D721Med (cell line): ENCODE data around the gene PREX1.

Experiments used
- DNase-seq: peaks from one replicate; pipeline ENCODE4 v3.0.0; 2011; ENCODE audit warnings: low spot score; ENCODE audit not compliant: insufficient read length
- FAIRE-seq: peaks from 2 replicates; lab custom pipeline; 2011; peaks lifted over from hg19 to GRCh38; lab: Jason Lieb, UNC
- CTCF ChIP-seq: IDR thresholded peaks from 2 replicates; pipeline ENCODE4 v1.5.1; 2012; ENCODE audit warnings: mild to moderate bottlenecking, control low read depth; ENCODE audit not compliant: insufficient read depth; ENCODE audit errors: missing control alignments

PREX1 gene

GRCh38 chr20:48809673-48810072 is 18.1 kb downstream of the PREX1 start:
- DNase-seq (no peak), FAIRE-seq (no peak)
- TF ChIP-seq CTCF = no peak

GRCh38 chr20:48808382-48809034 is 19.3 kb downstream of the PREX1 start:
- no peak for DNase-seq
- no peak for TF ChIP-seq CTCF
- no peak for FAIRE-seq

GRCh38 chr20:48807586-48808381 is 20.0 kb downstream of the PREX1 start:
- FAIRE-seq = no peak
- TF ChIP-seq CTCF = no peak

GRCh38 chr20:48807051-48807450 is 20.7 kb downstream of the PREX1 start:
- TF ChIP-seq CTCF = no peak
- no peak for DNase-seq
- no peak for FAIRE-seq

More at GRCh38 chr20:48807586-48808381, 20.0 kb downstream of the PREX1 start:
- DNase-seq = no peak

- FAIRE-seq (no peak), DNase-seq (no peak)
- TF ChIP-seq CTCF = no peak
These were observed 22.1 kb downstream of the PREX1 start for GRCh38 chr20:48805716-48806115.

GRCh38 chr20:48805286-48805685 is 22.5 kb downstream of the PREX1 start:
- no peak for FAIRE-seq
- no peak for DNase-seq

More at GRCh38 chr20:48805286-48805685, 22.5 kb downstream of the PREX1 start:
- no peak for TF ChIP-seq CTCF
